ENCODE measurements around the gene GSK3A.

- TF ChIP-seq CTCF (conservative IDR thresholded peaks at IDR 0.05; ENCODE audit: low read depth, low read length) (no peak), FOS (IDR thresholded peaks at IDR 0.05; ENCODE audit: low read depth, low read length) (no peak), POLR2A (IDR thresholded peaks at IDR 0.05; ENCODE audit: low read depth, low read length) (no peak)
Observed at GRCh38 chr19:42191330-42191729, 51.1 kb downstream of the GSK3A start.

Data from IMR-90 (cell line).